Measurements from ENCODE around the gene IRF6.

DNA sequence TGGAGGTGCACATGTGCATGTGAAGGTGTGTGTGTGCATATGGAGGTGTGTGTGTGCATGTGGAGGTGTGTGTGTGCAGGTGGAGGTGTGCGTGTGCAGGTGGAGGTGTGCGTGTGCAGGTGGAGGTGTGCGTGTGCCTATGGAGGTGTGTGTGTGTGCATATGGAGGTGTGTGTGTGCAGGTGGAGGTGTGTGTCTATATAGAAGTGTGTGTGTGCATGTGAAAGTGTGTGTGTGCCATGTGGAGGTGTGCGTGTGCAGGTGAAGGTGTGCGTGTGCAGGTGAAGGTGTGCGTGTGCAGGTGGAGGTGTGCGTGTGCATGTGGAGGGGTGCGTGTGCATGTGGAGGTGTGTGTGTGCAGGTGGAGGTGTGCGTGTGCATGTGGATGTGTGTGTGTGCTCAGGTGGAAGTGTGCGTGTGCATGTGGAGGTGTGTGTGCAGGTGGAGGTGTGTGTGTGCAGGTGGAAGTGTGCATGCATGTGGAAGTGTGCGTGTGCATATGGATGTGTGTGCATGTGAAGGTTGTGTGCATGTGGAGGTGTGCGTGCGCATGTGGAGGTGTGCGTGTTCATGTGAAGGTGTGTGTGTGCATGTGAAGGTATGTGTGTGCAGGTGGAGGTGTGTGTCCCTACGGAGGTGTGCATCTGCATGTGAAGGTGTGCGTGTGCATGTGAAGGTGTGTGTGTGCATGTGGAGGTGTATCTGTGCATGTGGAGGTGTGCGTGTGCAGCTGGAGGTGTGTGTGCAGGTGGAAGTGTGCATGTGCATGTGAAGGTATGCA lies 35.1 kb downstream of the IRF6 start:
- TF ChIP-seq, protein P1, sequence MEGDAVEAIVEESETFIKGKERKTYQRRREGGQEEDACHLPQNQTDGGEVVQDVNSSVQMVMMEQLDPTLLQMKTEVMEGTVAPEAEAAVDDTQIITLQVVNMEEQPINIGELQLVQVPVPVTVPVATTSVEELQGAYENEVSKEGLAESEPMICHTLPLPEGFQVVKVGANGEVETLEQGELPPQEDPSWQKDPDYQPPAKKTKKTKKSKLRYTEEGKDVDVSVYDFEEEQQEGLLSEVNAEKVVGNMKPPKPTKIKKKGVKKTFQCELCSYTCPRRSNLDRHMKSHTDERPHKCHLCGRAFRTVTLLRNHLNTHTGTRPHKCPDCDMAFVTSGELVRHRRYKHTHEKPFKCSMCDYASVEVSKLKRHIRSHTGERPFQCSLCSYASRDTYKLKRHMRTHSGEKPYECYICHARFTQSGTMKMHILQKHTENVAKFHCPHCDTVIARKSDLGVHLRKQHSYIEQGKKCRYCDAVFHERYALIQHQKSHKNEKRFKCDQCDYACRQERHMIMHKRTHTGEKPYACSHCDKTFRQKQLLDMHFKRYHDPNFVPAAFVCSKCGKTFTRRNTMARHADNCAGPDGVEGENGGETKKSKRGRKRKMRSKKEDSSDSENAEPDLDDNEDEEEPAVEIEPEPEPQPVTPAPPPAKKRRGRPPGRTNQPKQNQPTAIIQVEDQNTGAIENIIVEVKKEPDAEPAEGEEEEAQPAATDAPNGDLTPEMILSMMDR (IDR thresholded peaks at IDR 0.05; ENCODE audit: insufficient read depth, low read length, poor library complexity, severe bottlenecking) = no peak
- no peak for TF ChIP-seq EZH2phosphoT487 (conservative IDR thresholded peaks at IDR 0.05; ENCODE audit: low read length)

All from SU-DHL-6 (cell line).